K562 (cell line): Measurements from ENCODE around the gene WDR86.

Experiments used
- BMI1 ChIP-seq: fragments of 150-350 bp; IDR thresholded peaks from 2 replicates; pipeline ENCODE4 v1.6.1; 2014; ENCODE audit warnings: low read length
- COPS2 ChIP-seq: fragments of 450-650 bp; conservative IDR thresholded peaks from 2 replicates; pipeline ENCODE4 v1.6.1; 2016; ENCODE audit warnings: mild to moderate bottlenecking, moderate library complexity
- CTBP1 ChIP-seq: fragments of 450-650 bp; IDR thresholded peaks from 2 replicates; pipeline ENCODE4 v1.6.1; 2016; ENCODE audit warnings: borderline replicate concordance
- CTCF ChIP-seq, 3 experiments: IDR thresholded peaks in 2 of 3; conservative IDR thresholded peaks in 1 of 3; 2 replicates each; pipeline ENCODE4 v1.5.1; 2011 to 2012; ENCODE audit warnings: low read length in 3 of 3, mild to moderate bottlenecking in 3 of 3, control low read depth in 2 of 3, improper control_type of control experiment in 1 of 3, inconsistent platforms in 1 of 3, low read depth in 1 of 3, mixed read lengths in 1 of 3, moderate library complexity in 1 of 3; ENCODE audit not compliant: insufficient read depth in 2 of 3
- E2F6 ChIP-seq, 2 experiments: IDR thresholded peaks; 2 replicates each; pipeline ENCODE4 v1.6.1; 2011; ENCODE audit warnings: borderline replicate concordance in 1 of 2, control low read depth in 1 of 2, low read depth in 1 of 2, low read length in 1 of 2, mild to moderate bottlenecking in 1 of 2, mixed read lengths in 1 of 2, moderate library complexity in 1 of 2; ENCODE audit not compliant: insufficient read depth in 1 of 2, insufficient read length in 1 of 2, poor library complexity in 1 of 2, severe bottlenecking in 1 of 2; ENCODE audit errors: extremely low read depth in 1 of 2
- MTF1 ChIP-seq: fragments of 250-450 bp; sonication (Bioruptor Pico); IDR thresholded peaks from 2 replicates; pipeline ENCODE4 v1.9.0; 2021; ENCODE audit warnings: moderate library complexity, mild to moderate bottlenecking, inconsistent platforms, borderline replicate concordance
- POLR2A ChIP-seq: fragments of 450-650 bp; conservative IDR thresholded peaks from 2 replicates; pipeline ENCODE4 v1.6.1; 2016
- TCFL5 ChIP-seq: fragments of 250-450 bp; sonication (Bioruptor Pico); conservative IDR thresholded peaks from 2 replicates; pipeline ENCODE4 v1.6.1; 2021; ENCODE audit warnings: mild to moderate bottlenecking, moderate library complexity, matching md5 sums
- TEAD1 ChIP-seq, 2 experiments: fragments of 450-650 bp in 1 of 2; sonication (generic) in 1 of 2; formaldehyde crosslinking; IDR thresholded peaks; 2 replicates each; pipeline versions ENCODE4 v1.4.0 to v1.8.0; 2020 to 2022; ENCODE audit warnings: mild to moderate bottlenecking in 2 of 2, missing genetic modification reagents in 1 of 2
- XRCC4 ChIP-seq: IDR thresholded peaks from one replicate; pipeline ENCODE4 v1.6.1; 2011; ENCODE audit not compliant: insufficient read depth, insufficient read length; ENCODE audit errors: extremely low read depth
- ZNF3 ChIP-seq: fragments of 250-450 bp; sonication (Bioruptor Pico); IDR thresholded peaks from 2 replicates; pipeline ENCODE4 v1.5.0; 2021; ENCODE audit warnings: mild to moderate bottlenecking, moderate library complexity

GRCh38 chr7:151436446-151437158, 26.8 kb upstream of the WDR86 start:
- TF ChIP-seq COPS2 (no peak), MTF1 (CRISPR knock-in tag) (no peak), TEAD1 (CRISPR knock-in tag; IDR thresholded peaks at IDR 0.05) (no peak), BMI1 (no peak), E2F6 (IDR thresholded peaks at IDR 0.05; ENCODE audit: borderline replicate concordance in 1 of 2, extremely low read depth in 1 of 2, insufficient read depth in 1 of 2, insufficient read length in 1 of 2, low read depth in 1 of 2, low read length in 1 of 2, poor library complexity in 1 of 2, severe bottlenecking in 1 of 2) (no peak), CTCF (IDR thresholded peaks at IDR 0.05 in 2 of 3, conservative IDR thresholded peaks at IDR 0.05 in 1 of 3; ENCODE audit: insufficient read depth in 2 of 3, low read depth in 1 of 3, low read length in 3 of 3) (no peak), TCFL5 (no peak), XRCC4 (no peak), CTBP1 (no peak), POLR2A (no peak), ZNF3 (no peak)
